22Rv1 (cell line): ENCODE measurements around the gene LRP2BP.

Source experiments
- H3K27ac ChIP-seq: fragments of 450-650 bp; 2 replicates; pipeline ENCODE4 v1.5.1; 2017
- CTCF ChIP-seq: fragments of 450-650 bp; IDR thresholded peaks from 2 replicates; pipeline ENCODE4 v1.5.1; 2017; ENCODE audit warnings: mild to moderate bottlenecking
- ZFX ChIP-seq: fragments of 450-650 bp; IDR thresholded peaks from 2 replicates; pipeline ENCODE4 v1.6.1; 2017; ENCODE audit warnings: antibody characterized with exemption, borderline replicate concordance

LRP2BP gene

GRCh38 chr4:185395956-185396723, 416 bp upstream of the LRP2BP start:
- peak overlapping the region; percentile 93 for H3K27ac ChIP-seq
- TF ChIP-seq ZFX (no peak), CTCF (no peak)

GRCh38 chr4:185394568-185395237, 1.0 kb downstream of the LRP2BP start:
- TF ChIP-seq ZFX = no peak
- TF ChIP-seq CTCF = no peak
- no peak overlapping the region for H3K27ac ChIP-seq

GRCh38 chr4:185392156-185392555, 3.6 kb downstream of the LRP2BP start:
- TF ChIP-seq CTCF (no peak), ZFX (no peak)
- no peak overlapping the region for H3K27ac ChIP-seq

GRCh38 chr4:185390941-185391340, 4.8 kb downstream of the LRP2BP start:
- no peak for TF ChIP-seq CTCF
- no peak for TF ChIP-seq ZFX
- H3K27ac ChIP-seq = no peak overlapping the region

- TF ChIP-seq ZFX (no peak), CTCF (no peak)
- H3K27ac ChIP-seq = no peak overlapping the region
Observed at GRCh38 chr4:185387957-185388356, 7.8 kb downstream of the LRP2BP start.

- no peak overlapping the region for H3K27ac ChIP-seq
- TF ChIP-seq CTCF = no peak
- no peak for TF ChIP-seq ZFX
Observed at GRCh38 chr4:185384930-185385331, 10.8 kb downstream of the LRP2BP start.

GRCh38 chr4:185384061-185384460, 11.7 kb downstream of the LRP2BP start:
- peak overlapping the region; percentile 72 for H3K27ac ChIP-seq
- TF ChIP-seq ZFX (no peak), CTCF (no peak)
